GF-D8 (cell line): ENCODE results near the gene RCN1.
"Not testable (repeated sequence)": the region's sequence is repeated elsewhere in the genome, so short reads cannot be mapped to it uniquely, and the experiment has no call there.

Experiments used
- DNase-seq: peaks from one replicate; lab custom pipeline; 2025; lab: John Stamatoyannopoulos, UW

The RCN1 gene

DNA sequence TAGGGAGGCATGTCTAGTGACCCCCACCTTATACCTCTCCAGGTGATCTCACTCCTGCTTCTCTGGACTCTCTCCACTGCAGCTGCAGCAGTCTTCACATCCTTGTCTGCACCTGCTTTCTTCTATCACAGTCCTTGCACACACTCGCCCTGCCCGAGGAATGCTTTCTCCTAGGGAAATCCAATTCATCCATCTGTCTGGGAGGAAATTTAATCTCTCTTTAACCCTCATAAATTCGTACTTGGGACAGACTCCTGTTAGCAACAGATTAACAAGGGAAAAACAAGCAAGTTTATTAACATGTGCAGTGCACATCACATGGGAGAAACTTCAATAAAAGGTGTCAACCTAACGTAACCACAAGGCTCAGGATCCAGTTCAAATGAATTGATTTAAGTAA is 11.3 kb upstream of the RCN1 start:
- no peak for DNase-seq

DNA sequence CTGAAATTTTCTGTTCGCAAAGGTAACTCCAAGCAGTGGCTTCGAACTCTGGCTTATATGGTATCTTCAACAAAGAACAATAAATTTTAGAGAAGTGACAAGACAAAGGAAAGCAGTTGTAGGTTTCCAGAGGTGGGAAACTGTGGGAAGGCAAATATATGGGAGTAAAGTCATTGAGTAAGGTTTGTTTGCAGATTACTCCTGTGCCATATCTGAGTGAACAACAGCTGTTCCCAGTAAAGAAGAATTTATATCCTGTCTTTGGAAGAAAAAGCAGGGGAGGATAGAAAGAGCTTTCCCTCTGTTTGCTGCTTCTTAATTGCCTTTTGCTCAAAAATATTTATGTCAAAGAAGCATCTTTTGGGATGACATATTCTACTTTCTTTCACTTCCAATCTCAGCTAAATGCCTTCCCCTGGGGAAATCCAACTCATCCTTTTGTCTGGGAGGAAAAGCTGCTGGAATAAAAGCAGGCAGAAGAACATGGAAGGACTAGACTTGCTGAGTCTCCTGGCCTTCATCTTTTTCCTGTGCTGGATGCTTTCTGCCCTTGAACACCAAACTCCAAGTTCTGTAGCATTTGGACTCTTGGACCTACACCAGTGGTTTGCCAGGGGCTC is 10.4 kb upstream of the RCN1 start:
- DNase-seq, result no peak

DNA sequence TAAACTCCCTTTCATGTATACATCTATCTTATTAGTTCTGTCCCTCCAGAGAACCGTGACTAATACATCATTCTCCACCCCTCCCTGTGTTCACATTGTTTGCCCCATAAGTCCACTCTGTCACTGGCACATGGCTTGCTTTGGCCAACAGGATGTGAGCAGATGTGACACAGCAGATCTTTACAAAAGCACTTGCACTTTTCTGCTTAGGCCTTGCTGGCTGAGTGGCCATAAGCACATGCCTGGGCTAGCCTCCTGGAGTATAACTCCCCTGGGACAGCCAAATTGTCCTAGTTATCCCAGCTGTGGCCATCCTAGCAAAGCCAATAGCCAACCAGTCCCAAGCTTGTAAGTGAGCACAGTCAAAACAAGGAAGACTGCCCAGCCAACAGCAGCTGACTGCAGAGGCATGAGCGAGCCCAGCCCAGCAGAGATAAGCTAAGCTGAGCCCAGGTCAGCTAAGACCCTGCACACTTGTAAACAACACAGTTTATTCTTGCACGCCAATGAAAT is 9.7 kb upstream of the RCN1 start:
- DNase-seq, result no peak

DNA sequence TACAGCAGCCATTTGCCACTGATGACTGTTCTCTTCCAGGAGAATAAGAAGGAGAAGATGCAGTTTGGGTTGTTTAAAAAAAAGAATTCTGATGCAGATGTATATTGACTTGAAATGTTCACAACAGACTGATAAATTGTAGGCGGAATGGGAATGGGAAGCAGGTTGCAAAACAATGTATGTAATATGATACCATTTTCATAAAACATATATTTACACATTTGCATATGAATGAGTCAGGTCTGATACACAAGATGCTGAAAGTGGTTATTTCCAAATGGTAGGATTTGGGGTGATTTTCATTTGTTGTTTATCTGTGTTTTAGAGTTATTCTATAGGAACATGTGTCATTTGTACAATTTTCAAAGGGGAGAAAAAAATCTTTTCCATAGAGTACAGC is 9.0 kb upstream of the RCN1 start:
- no peak for DNase-seq

DNA sequence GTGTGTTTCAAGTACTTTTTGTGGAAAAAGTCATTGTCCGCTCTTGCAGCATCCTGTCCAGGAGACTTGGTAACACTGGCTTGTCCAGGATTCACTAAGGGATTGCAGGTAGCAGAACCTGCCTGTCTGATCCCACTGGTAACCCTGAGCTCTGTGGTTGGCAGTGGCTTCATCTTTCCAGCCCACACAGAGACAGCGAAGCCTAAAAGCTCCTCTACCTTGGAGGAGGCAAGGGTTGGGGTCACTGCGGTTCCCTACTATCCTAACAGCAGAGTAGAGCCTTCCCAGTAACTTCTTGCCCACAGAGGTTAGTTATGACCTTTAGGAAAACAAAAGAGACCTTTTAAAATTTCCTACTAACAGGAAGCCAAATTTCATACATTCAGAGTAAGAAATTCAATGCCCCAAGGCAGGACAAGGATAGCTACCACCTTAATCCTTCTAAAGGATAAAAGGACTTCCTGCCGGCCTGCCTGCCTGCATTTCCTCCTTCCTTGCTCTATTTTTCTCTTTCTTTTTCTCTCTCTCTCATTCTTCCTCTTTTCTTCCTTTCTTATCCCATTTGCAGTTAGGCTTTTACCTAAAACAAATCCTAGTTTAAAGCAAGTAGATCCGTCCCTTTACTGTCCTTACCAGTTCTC is 8.4 kb upstream of the RCN1 start:
- no peak for DNase-seq

DNA sequence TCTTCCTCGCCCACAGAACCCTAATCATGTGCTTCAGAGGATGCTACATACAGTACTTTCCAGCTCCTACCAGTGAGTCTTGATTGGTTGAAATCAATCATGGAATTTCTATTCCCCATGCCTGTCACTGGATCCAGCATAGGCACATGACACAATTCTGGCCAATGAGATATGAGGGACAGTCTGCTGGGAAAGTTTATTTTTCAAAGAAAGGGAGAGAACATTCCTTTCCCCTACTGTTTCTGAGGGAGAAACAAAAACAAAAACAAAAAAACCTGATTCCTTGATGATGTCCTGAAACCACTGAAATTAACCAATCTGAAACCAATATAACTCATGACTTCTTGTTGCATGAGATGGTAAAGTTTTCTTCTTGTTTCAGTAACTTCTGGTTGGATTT is 3.3 kb upstream of the RCN1 start:
- DNase-seq, result no peak

DNA sequence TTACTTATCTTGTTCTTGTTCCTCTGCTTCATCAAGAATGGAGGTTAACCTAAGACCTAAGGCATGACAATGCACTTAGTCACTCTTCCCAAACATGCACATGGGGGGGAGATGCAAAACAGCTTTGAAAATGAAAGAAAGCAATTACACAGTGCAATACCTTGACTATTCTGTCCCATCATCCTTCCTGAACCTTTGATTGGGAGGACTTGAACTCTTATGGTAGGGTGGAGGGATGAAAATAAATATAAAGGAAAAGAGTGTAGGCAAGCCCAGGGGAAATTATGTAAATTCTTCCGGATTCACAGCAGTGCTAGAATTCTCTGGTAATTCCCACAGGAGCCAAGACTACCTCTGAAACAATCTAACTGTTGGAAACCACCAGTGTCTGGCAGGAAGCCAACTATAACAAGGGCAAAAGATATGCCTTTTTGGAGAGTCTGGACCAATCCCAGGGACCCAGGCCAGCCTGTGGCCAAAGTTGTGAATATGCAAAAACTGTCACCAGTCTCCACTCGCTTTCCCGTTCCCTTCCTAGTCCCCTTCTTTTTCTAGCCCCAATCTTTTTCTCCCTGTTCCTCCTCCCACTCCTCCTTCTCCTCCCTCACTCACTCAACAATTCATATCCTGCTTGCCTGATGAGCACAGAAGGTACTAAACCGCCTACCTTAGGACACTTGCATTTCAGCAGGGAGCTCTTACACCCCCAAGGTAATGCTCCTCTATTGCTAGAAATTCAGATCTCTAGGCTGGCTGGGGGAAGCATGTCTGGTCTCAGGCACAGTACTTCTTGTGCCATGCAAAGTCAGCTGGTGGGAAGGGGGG is 2.5 kb upstream of the RCN1 start:
- peak; percentile 9 for DNase-seq

DNA sequence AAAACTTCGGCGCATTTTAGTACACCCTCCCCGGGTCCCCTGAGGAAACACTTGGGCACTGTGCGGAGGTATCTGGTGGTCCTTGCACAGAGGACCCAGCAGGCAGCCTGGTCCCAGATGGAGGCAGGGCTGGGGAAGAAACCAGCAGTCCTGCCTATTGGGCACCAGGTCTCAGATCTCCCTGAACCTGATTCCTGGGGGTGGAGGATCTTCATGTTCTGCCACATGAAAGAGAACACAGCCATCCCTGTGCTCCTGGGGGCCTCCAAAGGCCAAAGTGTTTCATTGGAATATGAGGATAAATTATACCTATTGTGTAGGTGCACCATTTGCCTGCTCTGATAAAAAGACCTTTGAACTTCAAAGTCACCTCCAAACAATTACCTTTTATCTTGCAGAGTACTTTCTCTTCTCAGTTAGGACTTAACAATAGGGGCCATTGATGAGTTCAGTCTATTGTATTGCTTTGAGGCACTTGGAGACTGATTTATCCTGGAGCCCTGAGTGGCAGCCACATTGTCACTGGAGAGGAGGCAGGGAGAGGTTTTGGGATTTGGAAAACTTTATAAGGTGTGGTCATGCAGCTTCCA is 1.8 kb downstream of the RCN1 start:
- DNase-seq, result no peak

DNA sequence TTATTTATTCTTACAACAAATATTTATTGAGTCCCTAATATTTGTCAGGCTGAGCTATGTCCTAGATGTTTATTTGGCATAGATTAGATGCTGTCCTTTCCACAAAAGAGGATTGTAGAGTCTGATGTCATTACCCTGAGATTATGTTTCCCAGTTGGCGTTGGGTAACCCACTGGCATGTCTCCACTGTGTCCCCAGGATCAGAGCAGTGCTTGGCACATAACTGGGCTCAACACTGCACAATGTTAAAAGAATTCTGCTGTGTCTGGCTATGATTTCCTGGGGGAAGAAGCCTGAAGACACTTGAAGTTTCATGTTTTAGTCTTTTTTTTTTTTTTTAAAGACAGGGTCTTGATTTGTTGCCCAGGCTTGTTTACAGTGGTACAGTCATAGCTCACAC is 4.0 kb downstream of the RCN1 start:
- no peak for DNase-seq

DNA sequence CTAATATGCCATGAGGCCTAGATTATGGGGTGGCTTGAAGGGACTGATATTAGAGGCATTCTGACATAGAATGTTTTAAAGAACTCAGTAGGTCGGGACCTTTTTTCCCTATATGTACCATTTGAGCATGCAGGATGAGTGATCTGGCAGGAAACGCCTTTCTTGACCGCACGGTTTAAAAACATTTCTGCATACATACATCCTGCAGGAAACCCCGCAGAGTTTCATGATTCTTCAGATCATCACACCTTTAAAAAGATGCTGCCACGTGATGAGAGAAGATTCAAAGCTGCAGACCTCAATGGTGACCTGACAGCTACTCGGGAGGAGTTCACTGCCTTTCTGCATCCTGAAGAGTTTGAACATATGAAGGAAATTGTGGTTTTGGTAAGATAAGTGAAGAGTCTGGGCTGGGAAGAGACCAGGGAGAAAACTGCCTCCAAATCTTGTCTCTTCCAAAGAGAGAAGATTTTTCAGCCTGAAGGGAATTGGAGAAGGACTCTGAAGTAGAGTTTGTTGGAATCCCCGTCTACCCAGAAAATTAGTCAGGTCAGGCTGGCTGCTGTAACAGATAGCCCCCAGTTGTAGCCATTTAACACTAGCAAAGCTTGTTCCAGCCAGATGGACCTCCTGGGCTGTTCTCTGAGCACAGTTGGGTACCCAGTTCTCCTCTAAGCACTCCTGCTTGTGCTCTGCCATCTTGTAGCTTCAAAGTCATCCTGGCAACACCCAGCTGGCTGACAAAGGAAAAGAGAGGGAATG is 7.4 kb downstream of the RCN1 start:
- no peak for DNase-seq

DNA sequence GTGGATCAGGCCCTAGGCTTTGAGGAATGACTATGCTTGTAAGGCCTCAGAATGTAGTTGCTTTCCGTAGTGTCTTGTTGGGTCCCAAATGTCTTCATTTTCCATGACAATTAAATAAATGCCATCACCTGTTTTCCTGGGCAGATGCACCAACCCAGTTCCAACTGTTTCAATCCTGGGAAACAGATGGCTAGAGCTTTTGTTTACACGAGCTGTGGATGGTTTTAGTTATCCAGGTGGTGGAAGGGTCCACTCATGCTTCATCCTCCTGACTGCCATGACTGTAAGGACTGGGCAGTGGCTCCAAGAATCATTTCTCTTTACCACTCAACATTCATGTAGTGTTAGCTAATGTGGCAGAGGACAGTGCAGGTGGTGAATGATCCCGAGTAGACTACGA is 8.6 kb downstream of the RCN1 start:
- no peak for DNase-seq

DNA sequence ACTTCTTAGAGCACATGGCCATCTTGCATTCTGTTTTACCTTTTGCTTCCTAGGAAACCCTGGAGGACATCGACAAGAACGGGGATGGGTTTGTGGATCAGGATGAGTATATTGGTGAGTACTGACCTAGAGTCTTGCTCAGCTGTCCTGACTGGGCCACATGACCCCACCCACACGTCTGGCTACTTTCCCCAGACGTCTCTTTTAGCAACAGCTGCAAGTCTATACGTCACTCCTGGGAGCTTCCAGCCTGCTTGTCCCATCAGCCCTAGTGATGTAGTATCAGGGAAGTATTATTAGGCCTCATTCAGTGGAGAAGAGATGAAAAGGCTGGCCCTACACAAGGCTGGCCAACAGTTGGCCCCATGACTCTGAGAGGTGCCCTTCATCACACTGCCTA is 9.6 kb downstream of the RCN1 start:
- no peak for DNase-seq

DNA sequence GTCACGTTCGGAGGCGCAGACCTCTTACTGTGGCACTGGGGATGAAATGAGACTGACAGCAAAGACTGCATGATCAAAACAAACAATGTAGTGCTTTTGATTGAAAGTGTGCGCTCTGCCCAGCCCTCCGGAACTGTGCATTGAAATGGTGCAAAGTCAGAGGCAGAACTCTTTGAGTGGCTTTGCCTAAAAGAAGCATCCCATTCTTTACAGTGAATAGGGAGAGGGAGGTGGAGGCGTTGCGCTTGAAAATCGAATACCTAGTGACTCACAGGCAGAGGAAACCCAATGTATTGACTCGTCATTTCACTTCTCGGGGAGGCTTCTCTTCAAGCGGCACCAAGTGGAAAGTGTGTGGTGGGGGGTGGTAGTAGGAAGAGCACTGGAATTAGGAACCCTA is 10.9 kb downstream of the RCN1 start:
- DNase-seq, result no peak

DNA sequence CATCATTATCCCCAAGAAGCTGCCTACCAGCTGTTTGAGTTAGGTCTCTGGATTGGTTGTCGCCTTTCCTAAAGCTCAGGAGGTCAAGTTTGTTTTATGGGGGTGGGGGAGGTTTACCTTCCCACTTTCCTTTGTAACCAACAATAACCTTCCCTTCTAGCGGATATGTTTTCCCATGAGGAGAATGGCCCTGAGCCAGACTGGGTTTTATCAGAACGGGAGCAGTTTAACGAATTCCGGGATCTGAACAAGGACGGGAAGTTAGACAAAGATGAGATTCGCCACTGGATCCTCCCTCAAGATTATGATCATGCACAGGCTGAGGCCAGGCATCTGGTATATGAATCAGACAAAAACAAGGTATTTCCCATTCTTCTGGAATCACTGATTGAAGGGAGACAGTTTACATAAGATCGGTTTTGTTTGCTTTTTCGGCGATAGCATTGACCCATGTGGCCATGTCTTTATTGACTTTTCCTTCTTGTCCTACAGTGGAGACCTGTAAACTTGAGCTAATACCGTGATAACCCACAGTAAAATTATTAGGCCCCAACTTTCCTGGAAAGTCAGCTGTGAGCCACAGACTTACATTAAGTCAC is 12.3 kb downstream of the RCN1 start:
- not testable (repeated sequence) for DNase-seq

DNA sequence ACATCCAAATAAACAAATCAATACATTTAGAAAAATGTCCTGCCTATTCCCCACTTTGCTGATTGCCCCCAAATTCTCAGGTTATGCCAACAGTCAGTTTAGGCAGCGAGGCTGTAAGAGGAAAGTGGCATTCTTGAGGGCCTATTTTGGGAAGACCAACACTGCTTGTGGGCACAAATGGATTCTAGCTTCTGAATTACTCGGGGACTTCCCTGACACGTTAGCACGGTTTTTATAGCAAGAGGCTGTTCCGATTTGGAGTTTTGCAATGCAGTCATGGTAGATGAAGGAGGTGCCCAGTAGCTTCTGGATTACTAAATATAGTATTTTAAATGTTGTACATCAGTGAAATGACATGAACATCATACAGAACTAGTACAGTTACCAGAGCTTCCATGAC is 13.1 kb downstream of the RCN1 start:
- no peak for DNase-seq

DNA sequence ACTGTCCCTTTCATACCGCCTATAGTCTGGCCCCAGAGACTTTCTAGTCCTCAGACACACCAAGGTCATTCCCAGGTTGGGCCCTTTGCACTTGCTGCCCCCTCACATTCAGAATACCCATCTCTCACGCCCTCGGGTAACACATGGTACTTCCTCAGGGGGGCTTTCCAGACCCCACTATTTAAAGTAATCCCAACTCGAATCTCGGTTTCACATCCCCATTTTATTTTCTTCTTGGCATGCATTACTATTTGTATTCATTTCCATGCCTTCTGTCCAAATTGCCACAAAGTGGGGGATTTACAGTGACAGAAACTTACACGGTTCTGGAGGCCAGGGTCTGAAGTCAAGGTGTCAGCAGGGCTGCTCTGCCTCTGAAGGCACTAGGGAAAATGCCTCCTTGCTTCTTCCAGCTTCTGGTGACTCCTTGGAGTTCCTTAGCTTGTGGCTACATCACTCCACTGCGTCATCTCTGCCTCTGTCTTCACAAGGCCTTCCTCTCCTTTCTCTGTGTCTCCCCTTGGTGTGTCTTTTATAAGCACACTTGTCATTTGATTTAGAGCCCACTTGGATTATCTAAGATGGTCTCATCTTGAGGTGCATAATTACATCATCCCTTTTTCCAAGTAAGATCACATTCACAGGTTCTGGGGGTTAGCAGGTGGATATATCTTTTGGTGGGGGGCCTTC is 15.1 kb downstream of the RCN1 start:
- DNase-seq, result no peak

DNA sequence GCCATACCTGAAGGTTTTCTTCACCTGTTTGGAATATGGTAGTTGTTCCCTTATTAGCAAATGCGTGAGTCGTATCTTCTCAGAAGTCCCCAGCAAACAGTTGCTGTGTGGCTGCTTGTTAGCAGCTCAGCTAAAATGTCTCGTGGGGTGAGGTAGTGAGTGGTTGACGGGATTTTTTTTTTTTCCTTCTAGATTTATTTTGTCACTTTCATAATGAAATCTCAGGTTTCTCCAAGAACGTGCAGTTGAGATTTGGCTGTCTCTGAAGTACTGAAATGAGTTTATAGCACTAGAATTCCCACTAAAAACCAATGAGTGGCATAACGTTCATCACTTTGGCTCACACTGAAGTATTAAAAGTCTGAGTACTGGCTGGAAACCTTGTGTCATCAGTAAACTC is 16.8 kb downstream of the RCN1 start:
- no peak for DNase-seq

DNA sequence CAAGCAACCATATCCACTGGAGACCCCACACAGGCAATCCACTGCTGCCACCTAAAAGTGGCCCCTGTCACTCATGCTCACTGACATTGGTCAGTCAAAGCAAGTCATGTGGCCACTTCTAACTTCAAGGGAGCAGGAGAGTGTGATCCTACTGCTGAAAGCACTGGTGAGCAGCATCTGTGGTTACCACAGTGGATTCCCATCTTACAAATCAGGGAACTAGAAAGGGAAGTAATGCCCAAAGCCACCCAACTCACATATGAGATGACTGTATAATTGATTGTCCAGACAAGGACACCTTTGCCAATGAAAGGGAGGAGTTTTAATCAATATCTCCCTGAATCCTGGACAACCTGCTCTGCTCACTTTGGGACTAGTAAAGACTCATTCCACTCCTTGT is 17.7 kb downstream of the RCN1 start:
- no peak for DNase-seq

DNA sequence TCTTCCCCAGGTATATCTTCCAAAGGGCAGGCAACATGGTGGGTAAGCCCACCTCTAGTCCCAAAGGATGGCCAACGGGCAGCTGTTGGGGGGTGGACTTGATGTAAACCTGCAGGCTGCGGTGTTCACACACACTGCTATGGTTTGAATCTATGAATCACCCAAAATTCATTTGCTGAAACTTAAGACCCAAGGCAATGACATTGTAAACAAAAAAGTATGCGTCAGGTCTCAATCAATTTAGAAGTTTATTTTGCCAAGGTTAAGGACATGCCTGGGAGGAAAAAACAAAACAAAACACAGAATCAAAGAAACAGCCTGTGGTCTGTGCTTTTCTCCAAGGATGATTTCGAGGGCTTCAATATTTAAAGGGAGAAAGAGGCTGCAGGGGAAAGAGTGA is 18.3 kb downstream of the RCN1 start:
- no peak for DNase-seq

DNA sequence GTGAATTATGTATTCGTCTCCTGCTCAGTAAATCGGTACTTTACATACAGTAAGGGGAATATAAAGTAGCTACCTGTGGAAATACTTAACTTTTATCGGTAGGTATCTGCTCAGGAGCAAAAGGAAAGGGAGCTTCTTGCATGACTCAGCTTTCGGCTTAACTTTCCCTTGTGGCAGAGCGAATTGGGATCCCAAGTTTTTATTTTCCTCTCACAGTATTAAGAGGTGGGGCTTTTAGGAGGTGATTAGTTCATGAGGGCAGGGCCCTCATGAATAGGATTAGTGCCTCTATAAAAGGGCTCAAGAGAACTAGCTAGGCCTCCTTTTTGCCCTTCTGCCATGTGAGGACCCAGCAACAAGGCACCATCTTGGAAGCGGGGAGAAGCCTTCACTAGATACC is 18.7 kb downstream of the RCN1 start:
- no peak for DNase-seq

DNA sequence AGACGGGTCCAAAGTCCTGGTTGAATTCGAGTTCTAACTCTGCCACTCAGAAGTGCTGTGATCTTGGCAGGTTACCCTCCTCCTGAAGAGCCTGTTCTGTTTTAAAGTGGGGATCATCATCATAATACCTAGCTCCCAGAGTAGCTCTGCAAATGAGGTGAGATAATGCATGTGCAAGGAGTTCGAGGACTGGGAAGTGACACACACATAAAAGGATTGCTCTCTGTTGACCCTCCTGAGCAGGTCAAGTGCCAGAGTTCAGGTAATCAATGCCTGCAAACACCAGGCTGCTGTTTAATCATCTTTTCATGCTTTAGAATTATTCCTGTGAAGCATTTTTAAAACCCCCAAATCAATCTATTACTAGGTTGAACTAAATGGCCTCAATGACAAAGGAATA is 19.9 kb downstream of the RCN1 start:
- no peak for DNase-seq
